ENCODE results near the gene CCDC158.
"Not testable (repeated sequence)": the region's sequence is repeated elsewhere in the genome, so short reads cannot be mapped to it uniquely, and the experiment has no call there.

The CCDC158 gene

GRCh38 chr4:76312457-76312856 is 108.5 kb downstream of the CCDC158 start:
- in situ Hi-C loops (cut with MboI; ENCODE audit: low sequenced_read_pairs): no loop called here

GRCh38 chr4:76311896-76312331 is 109.0 kb downstream of the CCDC158 start:
- in situ Hi-C loops (cut with MboI; ENCODE audit: low sequenced_read_pairs): no loop called here

- in situ Hi-C loops (cut with MboI; ENCODE audit: low sequenced_read_pairs): no loop called here
Observed at GRCh38 chr4:76310683-76311082, 110.3 kb downstream of the CCDC158 start.

- in situ Hi-C loops (cut with MboI; ENCODE audit: low sequenced_read_pairs): no loop called here
Observed at GRCh38 chr4:76309939-76310550, 110.9 kb downstream of the CCDC158 start.

GRCh38 chr4:76308548-76308947 is 112.4 kb downstream of the CCDC158 start:
- in situ Hi-C loops (cut with MboI; ENCODE audit: low sequenced_read_pairs): no loop called here

- in situ Hi-C loops (cut with MboI; ENCODE audit: low sequenced_read_pairs): no loop called here
Observed at GRCh38 chr4:76307660-76308014, 113.3 kb downstream of the CCDC158 start.

GRCh38 chr4:76306882-76307659 is 113.9 kb downstream of the CCDC158 start:
- in situ Hi-C loops (cut with MboI; ENCODE audit: low sequenced_read_pairs): no loop called here

- in situ Hi-C loops (cut with MboI; ENCODE audit: low sequenced_read_pairs): no loop called here
Observed at GRCh38 chr4:76305971-76306881, 114.7 kb downstream of the CCDC158 start, which contains the start of gene STBD1. TSS of gene STBD1 (plus strand) at chr4:76306733. CDS start at chr4:76306770, 37 bp downstream.

GRCh38 chr4:76305033-76305687 is 115.8 kb downstream of the CCDC158 start:
- in situ Hi-C loops (cut with MboI; ENCODE audit: low sequenced_read_pairs): no loop called here

- in situ Hi-C loops (cut with MboI; ENCODE audit: low sequenced_read_pairs): no loop called here
Observed at GRCh38 chr4:76302826-76303438, 118.0 kb downstream of the CCDC158 start.

- in situ Hi-C loops (cut with MboI; ENCODE audit: low sequenced_read_pairs): no loop called here
Observed at GRCh38 chr4:76301775-76302162, 119.2 kb downstream of the CCDC158 start.

GRCh38 chr4:76301068-76301774 is 119.7 kb downstream of the CCDC158 start:
- in situ Hi-C loops (cut with MboI; ENCODE audit: low sequenced_read_pairs): no loop called here

GRCh38 chr4:76300012-76300411 is 120.9 kb downstream of the CCDC158 start:
- in situ Hi-C loops (cut with MboI; ENCODE audit: low sequenced_read_pairs): no loop called here

GRCh38 chr4:76298227-76298626 is 122.7 kb downstream of the CCDC158 start:
- in situ Hi-C loops (cut with MboI; ENCODE audit: low sequenced_read_pairs): no loop called here

GRCh38 chr4:76296286-76296820 is 124.6 kb downstream of the CCDC158 start:
- in situ Hi-C loops (cut with MboI; ENCODE audit: low sequenced_read_pairs): no loop called here

GRCh38 chr4:76293772-76294171 is 127.2 kb downstream of the CCDC158 start:
- in situ Hi-C loops (cut with MboI; ENCODE audit: low sequenced_read_pairs): no loop called here

- in situ Hi-C loops (cut with MboI; ENCODE audit: low sequenced_read_pairs): no loop called here
Observed at GRCh38 chr4:76292730-76293129, 128.2 kb downstream of the CCDC158 start.

GRCh38 chr4:76287811-76288210 is 133.1 kb downstream of the CCDC158 start:
- in situ Hi-C loops (cut with MboI; ENCODE audit: low sequenced_read_pairs): not testable (repeated sequence)

GRCh38 chr4:76283900-76284299 is 137.0 kb downstream of the CCDC158 start:
- in situ Hi-C loops (cut with MboI; ENCODE audit: low sequenced_read_pairs): no loop called here
